Right lobe of liver (tissue), 6 donors: Measurements from ENCODE around the gene C3orf38. TPM values are rescaled to one million over a fixed set of nuclear protein-coding genes. Genes with fewer than 3 reads are reported as not detected.
A peak's percentile ranks its signal among the peaks of the same experiment; 100 is the strongest.

Experiments
- ATAC-seq, 4 donors: fragments of 200-7000 bp; cut with Tn5 transposase; one replicate each; pipeline ENCODE4 v1.9.1; 2020; ENCODE audit warnings: mild to moderate bottlenecking in 4 of 4, moderate library complexity in 4 of 4
- DNase-seq, 3 donors: peaks; one replicate each; pipeline ENCODE4 v3.0.0-alpha.2; 2020
- H3K27ac ChIP-seq, 3 donors: fragments of 200-600 bp; one replicate each; pipeline ENCODE4 v1.8.0; 2022
- H3K27me3 ChIP-seq, 2 donors: fragments of 200-600 bp; one replicate each; pipeline ENCODE4 v1.8.0; 2022
- H3K36me3 ChIP-seq, 4 donors: fragments of 200-600 bp; sonication (generic) in 1 of 4; one replicate each; pipeline versions ENCODE4 v1.5.1 to v1.8.0; 2017 to 2022; ENCODE audit warnings: control low read depth in 1 of 4
- H3K4me1 ChIP-seq, 4 donors: fragments of 200-600 bp; sonication (generic) in 1 of 4; one replicate each; pipeline versions ENCODE4 v1.5.1 to v1.8.0; 2017 to 2022; ENCODE audit warnings: control low read depth in 1 of 4
- H3K4me3 ChIP-seq, 3 donors: fragments of 200-600 bp; one replicate each; pipeline ENCODE4 v1.8.0; 2022
- H3K9me3 ChIP-seq, 4 donors: fragments of 200-600 bp; sonication (generic) in 1 of 4; one replicate each; pipeline versions ENCODE4 v1.5.1 to v1.8.0; 2017 to 2022; ENCODE audit warnings: control low read depth in 1 of 4
- CTCF ChIP-seq, 4 donors: fragments of 200-600 bp in 3 of 4; fragments of 450-650 bp in 1 of 4; IDR thresholded peaks; one replicate each; pipeline versions ENCODE4 v1.5.1 to v1.8.0; 2016 to 2022; ENCODE audit warnings: antibody characterized with exemption in 4 of 4, mild to moderate bottlenecking in 2 of 4
- POLR2A ChIP-seq: fragments of 450-650 bp; IDR thresholded peaks from one replicate; pipeline ENCODE4 v1.6.1; 2017; ENCODE audit warnings: antibody characterized with exemption, mild to moderate bottlenecking
- WGBS: methylation state at CpG from one replicate; pipeline ENCODE4 v1.1.6; 2018; ENCODE audit warnings: low coverage, low lambda C conversion rate; ENCODE audit not compliant: insufficient coverage; ENCODE audit errors: missing lambda C conversion rate; 5-methylcytosine and 5-hydroxymethylcytosine counted together
- intact Hi-C, 2 donors: fragments of 100-400 bp; cut with DNase I; formaldehyde crosslinking; loops; one replicate each; pipeline versions ENCODE4 v1.11.2 to v1.14.1; 2022
- total RNA-seq, 6 experiments: library from RNA; depleted of rRNA in 2 of 6; stranded (reverse); fragments of >200 nt in 2 of 6; fragmentation: NEBNext Ultra II Directional in 3 of 6; extraction: Animal tissue kit (Norgen Biotek cat#: 25700) in 3 of 6; gene quantifications; one replicate each; pipeline versions ENCODE4 v1.1.0 to v1.2.4, GENCODE V29; 2016 to 2023
- donor health status: DM: no; HTN: yes; CAD: no.
- donor health status: DM: no; HTN: no; CAD: no.
- donor health status: DM: no; HTN: no; CAD: no.
- donor health status: DM: no; HTN: yes; CAD: no.
- donor health status: DM: no; HTN: yes; CAD: no.

Gene C3orf38
- total RNA-seq, 6 experiments from 2014 or later, result 7.6 to 10.7 (median 9.0) TPM

- WGBS, result 70% methylated on average over 4 of the region's 4 CpGs
- no peaks in the 10 kb centered on the region for H3K9me3 ChIP-seq
- TF ChIP-seq POLR2A, result no peak
- TF ChIP-seq CTCF (IDR thresholded peaks at IDR 0.05), result no peak
- intact Hi-C loops, result no loop called here
- ATAC-seq (no peak), DNase-seq (no peak)
- no peaks in the 10 kb centered on the region for H3K27me3 ChIP-seq
- H3K4me3 ChIP-seq, result no peak overlapping the region
- peaks cover 0 to 15% (median 7%) of the 10 kb centered on the region in 4 donors for H3K36me3 ChIP-seq
- H3K4me1 ChIP-seq, result no peaks in the 10 kb centered on the region
- H3K27ac ChIP-seq, result no peak overlapping the region
Measured at GRCh38 chr3:88141458-88142083, 8.2 kb upstream of the C3orf38 start.

- H3K27me3 ChIP-seq, result no peaks in the 10 kb centered on the region
- TF ChIP-seq CTCF (IDR thresholded peaks at IDR 0.05) (no peak), POLR2A (no peak)
- no peak overlapping the region for H3K27ac ChIP-seq
- intact Hi-C loops, result no loop called here
- 66% methylated on average over 3 of the region's 3 CpGs for WGBS
- no peaks in the 10 kb centered on the region for H3K4me1 ChIP-seq
- no peak overlapping the region for H3K4me3 ChIP-seq
- no peaks in the 10 kb centered on the region for H3K9me3 ChIP-seq
- peaks cover 0 to 15% (median 7%) of the 10 kb centered on the region in 4 donors for H3K36me3 ChIP-seq
- DNase-seq, result no peak
- ATAC-seq, result no peak
Measured at GRCh38 chr3:88142094-88142624, 7.6 kb upstream of the C3orf38 start.

- no peak overlapping the region for H3K4me3 ChIP-seq
Measured at GRCh38 chr3:88147261-88147660, 2.5 kb upstream of the C3orf38 start.

GRCh38 chr3:88148651-88149050 lies 1.1 kb upstream of the C3orf38 start:
- Histone ChIP-seq H3K4me1 (peaks cover 0 to 20% (median 0%) of the 10 kb centered on the region in 4 donors), H3K9me3 (no peaks in the 10 kb centered on the region), H3K36me3 (peaks cover 0 to 4% (median 0%) of the 10 kb centered on the region in 4 donors), H3K27me3 (no peaks in the 10 kb centered on the region), H3K4me3 (peak overlapping the region; percentile 74 to 86 (median 81)), H3K27ac (no peak overlapping the region)
- intact Hi-C loops, result no loop called here
- no peak for TF ChIP-seq POLR2A
- TF ChIP-seq CTCF (IDR thresholded peaks at IDR 0.05), result no peak
- no peak for ATAC-seq
- DNase-seq, result no peak
- WGBS, result 74% methylated on average over 16 of the region's 17 CpGs

More at GRCh38 chr3:88147261-88147660, 2.5 kb upstream of the C3orf38 start:
- H3K36me3 ChIP-seq, result peaks cover 0 to 2% (median 0%) of the 10 kb centered on the region in 4 donors
- DNase-seq (no peak), ATAC-seq (no peak)
- TF ChIP-seq CTCF (IDR thresholded peaks at IDR 0.05) (no peak), POLR2A (no peak)
- H3K27ac ChIP-seq, result no peak overlapping the region
- H3K27me3 ChIP-seq, result no peaks in the 10 kb centered on the region
- intact Hi-C loops, result no loop called here
- H3K4me1 ChIP-seq, result peaks cover 0 to 20% (median 0%) of the 10 kb centered on the region in 4 donors
- H3K9me3 ChIP-seq, result no peaks in the 10 kb centered on the region
